ENCODE data around the gene RNF217.
"Not testable (repeated sequence)": the region's sequence is repeated elsewhere in the genome, so short reads cannot be mapped to it uniquely, and the experiment has no call there.

RNF217 gene

DNA sequence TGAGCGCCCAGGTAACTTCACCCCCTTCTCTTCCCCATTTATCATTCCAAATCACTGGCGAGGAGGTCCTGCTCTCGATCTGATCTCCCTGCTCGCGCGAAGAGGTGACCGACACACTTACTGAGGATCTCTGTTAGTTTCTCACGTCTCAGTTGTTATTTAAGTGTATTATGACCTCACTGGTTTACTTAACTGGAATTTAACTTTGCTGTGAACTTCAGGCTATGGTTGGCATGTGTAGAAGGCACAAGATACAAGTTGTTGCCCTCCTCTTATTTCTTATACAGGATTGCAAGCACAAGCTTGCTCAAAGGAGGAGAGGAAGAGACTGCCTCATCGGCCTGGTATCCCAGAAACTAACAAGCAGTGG is 1.2 kb downstream of the RNF217 start:
- DNase-seq (ENCODE audit: low read depth), result peak; percentile 39

DNA sequence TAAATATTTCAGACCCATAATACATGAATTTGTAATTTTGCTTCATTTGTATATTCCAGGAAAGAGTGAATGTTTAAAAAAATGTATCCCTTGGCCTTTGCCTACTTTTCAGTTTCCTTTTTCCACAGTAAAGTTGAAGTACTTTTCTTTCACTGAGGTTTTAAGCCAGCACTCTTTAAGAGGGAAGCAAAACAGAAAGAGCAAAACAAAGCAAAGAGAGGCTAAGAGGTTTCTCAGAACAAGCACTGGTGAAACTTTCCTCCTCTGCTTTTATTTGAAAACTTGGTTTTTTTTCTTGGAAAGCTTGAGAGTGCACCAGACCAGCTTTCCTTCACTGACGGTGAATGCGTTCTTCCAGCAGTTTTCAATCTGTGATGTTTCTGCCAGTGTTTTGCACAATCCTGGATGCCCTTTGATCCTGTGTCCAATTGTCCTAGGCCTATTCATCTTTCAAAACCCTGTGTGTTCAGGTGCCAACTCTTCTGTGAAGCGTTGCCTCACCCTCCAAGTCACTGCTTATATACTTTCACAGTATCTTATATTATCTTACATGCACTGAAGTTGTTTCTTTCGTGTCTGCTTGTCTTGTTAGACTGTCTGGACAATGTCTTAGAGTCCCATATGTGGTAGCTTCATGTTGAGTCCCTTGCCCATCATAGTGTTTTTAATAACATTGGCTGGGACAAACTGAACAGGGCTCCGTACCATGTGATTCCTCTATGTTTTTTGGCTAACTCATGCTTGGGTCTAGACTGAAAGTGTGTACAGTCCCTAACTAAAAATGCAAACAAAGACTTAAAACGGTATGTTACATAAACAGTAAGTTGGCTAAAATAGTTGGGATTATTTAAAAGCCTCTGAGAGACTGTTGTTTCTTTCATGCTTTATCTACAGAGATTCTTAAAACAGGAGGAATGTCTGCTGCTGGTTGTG is 1.9 kb downstream of the RNF217 start:
- no peak for DNase-seq (ENCODE audit: low read depth)

DNA sequence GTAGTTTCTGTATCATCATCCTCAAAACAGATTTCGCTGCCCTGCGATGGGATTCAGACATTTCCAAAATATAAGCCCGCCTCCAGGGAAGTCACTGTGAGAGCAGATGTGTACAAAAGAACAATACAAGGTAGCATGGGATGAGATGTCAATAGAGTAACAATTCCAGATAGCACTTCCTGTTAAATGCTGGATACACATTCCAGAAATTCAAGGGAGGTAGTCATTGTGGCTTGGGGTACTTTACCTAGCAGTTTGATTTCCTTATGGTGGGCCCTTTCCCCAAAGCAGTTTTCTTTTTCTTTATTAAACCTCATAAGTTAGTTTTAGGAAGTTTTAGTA is 2.5 kb downstream of the RNF217 start:
- no peak for DNase-seq (ENCODE audit: low read depth)

GRCh38 chr6:124965424-124965850 is 3.2 kb downstream of the RNF217 start:
- not testable (repeated sequence) for DNase-seq (ENCODE audit: low read depth)

- DNase-seq (ENCODE audit: low read depth), result peak; percentile 24
Measured at GRCh38 chr6:124967444-124967843, 5.2 kb downstream of the RNF217 start.

DNA sequence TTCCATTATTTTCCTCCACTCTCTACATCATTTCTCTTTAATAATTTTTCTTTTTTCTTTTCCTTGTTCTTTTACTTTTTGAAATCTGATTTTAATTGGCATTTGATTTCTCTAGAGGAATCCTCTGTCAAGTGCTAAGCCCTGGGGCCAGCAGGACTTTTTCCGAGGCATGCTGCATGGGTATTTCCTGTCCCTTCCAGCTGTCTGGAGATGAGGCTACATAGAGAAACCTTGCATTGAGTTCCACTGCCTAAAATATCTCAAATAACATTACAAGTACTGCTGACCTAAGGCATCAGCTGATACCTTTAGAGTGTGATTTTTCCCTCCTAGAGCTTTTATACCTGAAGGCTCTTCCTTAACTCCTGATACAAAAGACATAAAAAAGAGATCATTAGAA is 6.2 kb downstream of the RNF217 start:
- DNase-seq (ENCODE audit: low read depth), result no peak

GRCh38 chr6:124970243-124970642 is 8.0 kb downstream of the RNF217 start:
- DNase-seq (ENCODE audit: low read depth), result no peak

GRCh38 chr6:124970763-124971162 is 8.5 kb downstream of the RNF217 start:
- DNase-seq (ENCODE audit: low read depth), result no peak

- no peak for DNase-seq (ENCODE audit: low read depth)
Measured at GRCh38 chr6:124973780-124974179, 11.5 kb downstream of the RNF217 start.

DNA sequence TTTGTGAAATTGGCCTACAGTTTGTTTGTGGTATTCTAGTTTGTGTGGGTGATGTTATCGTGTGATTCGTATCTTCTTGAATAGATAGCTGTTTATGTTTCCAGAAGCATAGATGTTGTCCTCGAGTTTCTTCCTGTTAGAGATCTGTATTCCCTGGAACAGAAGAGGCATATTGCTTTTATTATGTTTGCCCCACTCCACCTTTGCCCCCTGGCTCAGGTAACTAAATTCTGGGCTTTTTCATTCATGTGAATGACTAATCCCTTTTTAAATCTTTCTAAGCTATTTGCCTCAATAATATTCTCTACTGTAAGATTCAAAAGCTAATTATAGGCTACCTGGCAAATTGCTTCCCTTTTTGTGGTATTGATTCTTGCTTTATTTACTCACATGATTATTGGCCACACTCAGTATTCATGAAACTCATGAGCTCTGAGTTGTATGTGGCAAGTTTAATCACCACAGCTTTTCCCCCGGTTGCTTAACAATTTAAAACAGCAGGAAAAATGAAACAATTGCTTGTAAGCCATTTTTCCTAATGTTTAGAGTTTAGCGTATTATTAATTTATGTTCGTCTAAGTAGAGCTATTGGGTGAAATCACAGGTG is 12.6 kb downstream of the RNF217 start:
- no peak for DNase-seq (ENCODE audit: low read depth)

GRCh38 chr6:124977067-124977908 is 15.1 kb downstream of the RNF217 start:
- no peak for DNase-seq (ENCODE audit: low read depth)

- DNase-seq (ENCODE audit: low read depth), result no peak
Measured at GRCh38 chr6:124978451-124979293, 16.4 kb downstream of the RNF217 start.

DNA sequence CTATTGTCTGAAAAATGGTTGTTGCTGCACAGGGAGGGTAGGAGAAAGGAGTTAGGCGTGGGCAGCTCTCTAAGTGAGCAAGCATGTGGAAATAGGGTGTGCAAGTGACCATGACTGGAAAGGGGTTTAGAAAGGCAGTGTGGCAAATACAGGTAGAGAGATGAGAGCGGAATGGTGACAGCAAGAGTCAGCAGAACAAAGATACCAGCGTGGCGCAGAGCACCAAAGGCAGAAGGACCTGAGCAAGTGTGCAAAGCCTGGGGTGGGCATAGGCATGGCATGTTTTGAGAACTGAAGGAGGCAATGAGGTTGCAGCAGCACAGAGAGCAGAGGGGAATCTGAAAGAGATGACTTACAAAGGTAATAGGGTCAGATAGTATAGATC is 17.0 kb downstream of the RNF217 start:
- DNase-seq (ENCODE audit: low read depth), result no peak

- DNase-seq (ENCODE audit: low read depth), result no peak
Measured at GRCh38 chr6:124982669-124983068, 20.4 kb downstream of the RNF217 start.

DNA sequence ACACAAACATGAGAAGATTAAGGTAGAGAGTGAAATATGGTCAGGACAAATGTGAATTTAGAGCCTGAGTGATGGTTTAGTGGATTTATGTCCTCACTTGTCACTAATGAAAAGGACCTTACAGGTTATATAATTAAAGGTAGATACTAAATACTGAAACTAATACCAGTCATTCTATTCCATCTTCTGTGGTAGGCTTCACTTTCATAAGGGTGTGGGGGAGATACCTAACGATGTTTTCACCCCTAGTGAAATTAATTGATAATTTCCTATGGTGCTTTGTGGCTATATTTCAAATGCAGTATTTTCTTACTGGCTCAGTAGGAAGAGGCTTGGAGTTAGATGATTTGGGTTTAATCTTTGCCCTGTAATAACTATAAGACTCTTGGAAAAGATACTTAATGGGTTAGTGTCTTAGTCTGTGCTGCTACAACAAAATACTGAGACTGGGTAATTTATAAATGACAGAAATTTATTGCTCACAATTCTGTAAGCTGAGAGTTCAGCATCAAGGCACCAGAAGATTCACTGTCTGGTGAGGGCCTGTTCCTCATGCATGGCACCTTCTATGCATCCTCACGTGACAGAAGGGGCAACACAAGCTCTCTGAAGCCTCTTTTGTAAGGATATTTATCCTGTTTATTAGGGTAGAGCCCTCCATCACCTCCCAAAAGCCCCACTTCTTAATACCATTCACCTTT is 21.3 kb downstream of the RNF217 start:
- DNase-seq (ENCODE audit: low read depth), result no peak

DNA sequence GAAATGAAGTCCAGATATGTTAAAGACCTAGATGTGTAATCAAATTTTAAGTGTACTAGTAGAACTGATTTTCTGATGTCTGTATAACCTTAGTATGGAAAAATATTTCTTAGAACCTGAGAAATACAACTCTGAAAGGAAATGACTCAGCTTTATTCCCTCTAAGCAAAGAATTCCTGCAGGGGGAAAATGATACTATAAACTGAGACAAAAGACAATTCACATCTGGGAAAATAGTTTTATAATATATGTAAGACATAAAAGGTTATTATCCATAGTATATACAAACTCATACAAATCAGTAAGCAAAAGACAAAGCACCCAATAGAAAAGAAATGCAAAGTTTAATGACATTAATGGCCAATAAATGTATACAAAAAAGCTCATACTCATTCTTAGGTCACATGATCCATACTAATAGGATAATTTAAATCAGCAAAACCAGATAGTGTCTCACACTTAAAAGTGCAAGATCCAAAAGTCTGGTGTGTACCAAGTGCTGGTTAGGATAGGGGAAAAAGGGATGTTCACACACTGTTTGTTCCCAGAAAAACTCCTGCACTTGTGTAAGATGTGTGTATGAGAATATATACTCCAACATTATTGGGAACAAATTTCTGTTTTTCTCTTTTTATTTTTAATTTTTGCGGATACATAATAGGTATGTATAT is 22.6 kb downstream of the RNF217 start:
- DNase-seq (ENCODE audit: low read depth), result no peak

DNA sequence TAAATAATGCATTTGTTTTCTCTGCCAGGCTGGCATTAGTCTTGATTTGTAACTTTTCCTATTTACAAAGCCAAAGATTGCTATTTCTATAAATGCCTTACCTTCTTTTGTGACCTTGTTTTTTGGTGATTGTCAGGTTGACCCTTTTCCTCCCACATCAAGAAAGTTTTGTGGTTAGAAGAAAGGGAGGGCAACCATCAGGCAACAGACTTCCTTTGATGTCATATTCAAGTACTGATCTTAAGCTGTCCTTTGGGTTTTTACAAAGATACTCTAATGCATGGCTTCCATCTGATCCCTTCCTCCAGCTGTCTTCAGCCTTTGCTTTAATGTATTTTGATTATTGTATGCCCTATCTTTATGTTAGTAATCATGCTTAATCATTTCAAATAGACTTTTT is 23.9 kb downstream of the RNF217 start:
- no peak for DNase-seq (ENCODE audit: low read depth)

- DNase-seq (ENCODE audit: low read depth), result no peak
Measured at GRCh38 chr6:124987291-124987690, 25.1 kb downstream of the RNF217 start.

DNA sequence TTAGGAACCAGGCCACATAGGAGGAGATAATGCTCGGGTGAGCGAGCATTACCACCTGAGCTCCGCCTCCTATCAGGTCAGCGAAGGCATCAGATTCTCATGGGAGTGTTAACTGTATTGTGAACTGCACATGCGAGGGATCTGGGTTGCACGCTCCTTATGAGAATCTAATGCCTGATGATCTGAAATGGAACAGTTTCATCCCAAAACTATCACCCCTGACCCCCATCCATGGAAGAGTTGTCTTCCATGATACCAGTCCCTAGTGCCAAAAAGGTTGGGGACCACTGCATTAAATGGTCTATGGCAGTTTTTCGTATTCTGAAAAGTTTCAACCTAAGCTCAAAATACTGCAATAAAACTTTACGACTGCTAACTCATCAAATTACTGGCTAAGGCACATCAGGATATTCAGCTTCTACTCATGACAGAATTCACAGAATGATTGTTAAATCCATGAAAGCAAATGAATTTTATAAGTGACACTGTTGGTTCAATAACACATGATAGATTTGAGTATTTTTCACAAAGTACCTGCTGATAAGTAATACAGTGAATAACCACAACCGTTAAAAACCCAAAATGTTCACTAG is 25.9 kb downstream of the RNF217 start:
- no peak for DNase-seq (ENCODE audit: low read depth)
